Neural progenitor cell (in vitro differentiated cells): ENCODE data around the gene FSTL4. TPM values are rescaled to one million over a fixed set of nuclear protein-coding genes. Genes with fewer than 3 reads are reported as not detected.

Experiments used
- DNase-seq: peaks from one replicate; pipeline ENCODE4 v3.0.0-alpha.2; 2016; ENCODE audit warnings: low spot score
- H2AFZ ChIP-seq: fragments of 200-600 bp; sonication (generic); replicated peaks from 2 replicates; pipeline ENCODE4 v1.6.1; 2016; ENCODE audit warnings: antibody characterized with exemption
- H3F3A ChIP-seq: fragments of 200-600 bp; sonication (generic); 2 replicates; pipeline ENCODE4 v1.6.1; 2016; ENCODE audit warnings: antibody characterized with exemption, low read depth
- H3K27ac ChIP-seq: fragments of 200-600 bp; sonication (generic); 2 replicates; pipeline ENCODE4 v1.5.1; 2016; ENCODE audit warnings: mild to moderate bottlenecking
- H3K27me3 ChIP-seq: fragments of 200-600 bp; sonication (generic); 2 replicates; pipeline ENCODE4 v1.6.1; 2016; ENCODE audit warnings: mild to moderate bottlenecking, moderate library complexity
- H3K36me3 ChIP-seq: fragments of 200-600 bp; sonication (generic); 2 replicates; pipeline ENCODE4 v1.5.1; 2016
- H3K4me1 ChIP-seq: fragments of 200-600 bp; sonication (generic); 2 replicates; pipeline ENCODE4 v1.6.1; 2016; ENCODE audit warnings: mixed run types
- H3K4me2 ChIP-seq: fragments of 200-600 bp; sonication (generic); 2 replicates; pipeline ENCODE4 v1.6.1; 2016
- H3K4me3 ChIP-seq: fragments of 200-600 bp; sonication (generic); 2 replicates; pipeline ENCODE4 v1.5.1; 2016
- H3K79me2 ChIP-seq: fragments of 200-600 bp; sonication (generic); 2 replicates; pipeline ENCODE4 v1.6.1; 2016; ENCODE audit warnings: low read depth
- H3K9ac ChIP-seq: fragments of 200-600 bp; sonication (generic); 2 replicates; pipeline ENCODE4 v1.6.1; 2016
- H3K9me3 ChIP-seq: fragments of 200-600 bp; sonication (generic); 2 replicates; pipeline ENCODE4 v1.5.1; 2016; ENCODE audit warnings: low read depth
- H4K20me1 ChIP-seq: fragments of 200-600 bp; sonication (generic); 2 replicates; pipeline ENCODE4 v1.6.1; 2016; ENCODE audit warnings: low read depth
- H3K27ac Mint-ChIP-seq: 3 replicates; pipeline ENCODE4 v1.8.0; 2021; ENCODE audit warnings: mixed read lengths
- H3K27me3 Mint-ChIP-seq: 2 replicates; pipeline ENCODE4 v1.8.0; 2022; ENCODE audit warnings: low read depth, mild to moderate bottlenecking, inconsistent platforms, moderate library complexity, mixed read lengths; ENCODE audit not compliant: insufficient read depth
- H3K36me3 Mint-ChIP-seq: 3 replicates; pipeline ENCODE4 v1.8.0; 2021; ENCODE audit warnings: mixed read lengths
- H3K4me1 Mint-ChIP-seq: 3 replicates; pipeline ENCODE4 v1.8.0; 2021; ENCODE audit warnings: mixed read lengths
- H3K4me3 Mint-ChIP-seq: 3 replicates; pipeline ENCODE4 v1.8.0; 2021; ENCODE audit warnings: mild to moderate bottlenecking, moderate library complexity, mixed read lengths
- H3K9me3 Mint-ChIP-seq: 3 replicates; pipeline ENCODE4 v1.8.0; 2020; ENCODE audit warnings: mixed read lengths
- EZH2 ChIP-seq: fragments of 200-600 bp; sonication (generic); IDR thresholded peaks from 2 replicates; pipeline ENCODE4 v1.6.1; 2017; ENCODE audit warnings: antibody characterized with exemption, mild to moderate bottlenecking, moderate library complexity
- EZH2phosphoT487 ChIP-seq: fragments of 200-600 bp; sonication (generic); IDR thresholded peaks from 2 replicates; pipeline ENCODE4 v1.6.1; 2017; ENCODE audit warnings: antibody characterized with exemption
- microRNA-seq: library from miRNA; unstranded; fragments of <30 nt; microRNA quantifications from one replicate; pipeline ENCODE4, GENCODE V29; 2016
- small RNA-seq: library from RNA; depleted of rRNA; stranded (forward); fragments of <200 nt; gene quantifications from one replicate; pipeline ENCODE3, GENCODE V24; 2015
- total RNA-seq: library from RNA; depleted of rRNA; stranded (reverse); fragments of >200 nt; gene quantifications from 2 replicates; pipeline ENCODE4 v1.2.3, GENCODE V29; 2015; ENCODE audit warnings: low replicate concordance
- TF ChIP-seq, protein P1 (sequence below): fragments of 200-600 bp; sonication (generic); IDR thresholded peaks from 2 replicates; pipeline ENCODE4 v1.5.1; 2017; ENCODE audit warnings: antibody characterized with exemption, mild to moderate bottlenecking

The FSTL4 gene
- total RNA-seq, 1 donor from 2014 or later, result 0.95 TPM

DNA sequence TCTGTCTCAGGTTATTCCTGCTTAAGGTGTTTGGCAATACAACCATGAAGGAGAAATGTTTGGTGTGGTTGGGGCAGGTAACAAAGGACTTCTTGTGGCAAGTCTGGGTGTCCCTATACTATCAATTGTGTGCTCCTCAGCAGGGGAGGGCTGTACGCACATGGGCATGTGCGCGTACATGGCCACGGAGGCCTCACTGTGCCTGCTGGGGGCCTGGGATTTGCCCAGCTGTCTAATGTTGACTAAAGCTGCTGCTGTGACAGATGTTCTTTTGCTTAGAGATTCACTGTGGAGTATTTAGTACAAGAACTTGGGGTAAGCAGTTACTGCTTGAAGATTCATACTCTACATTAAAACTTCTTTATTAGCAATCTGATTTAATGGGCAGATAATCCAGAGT is 463.0 kb downstream of the FSTL4 start:
- Histone ChIP-seq H3K9ac (no peak overlapping the region), H3K27ac (no peak overlapping the region), H4K20me1 (no peaks in the 10 kb centered on the region), H3K4me1 (no peaks in the 10 kb centered on the region), H3K9me3 (no peaks in the 10 kb centered on the region), H3K36me3 (no peaks in the 10 kb centered on the region), H3K4me2 (no peak overlapping the region), H2AFZ (no peak overlapping the region), H3K79me2 (no peaks in the 10 kb centered on the region), H3K27me3 (no peaks in the 10 kb centered on the region), H3F3A (no peaks in the 10 kb centered on the region), H3K4me3 (no peak overlapping the region)
- peaks cover 26% of the 10 kb centered on the region for H3K4me1 Mint-ChIP-seq
- no peak overlapping the region for H3K4me3 Mint-ChIP-seq
- no peaks in the 10 kb centered on the region for H3K36me3 Mint-ChIP-seq
- H3K27ac Mint-ChIP-seq, result no peak overlapping the region
- no peak for DNase-seq
- TF ChIP-seq EZH2phosphoT487 (no peak), EZH2 (no peak)
- TF ChIP-seq, protein P1, sequence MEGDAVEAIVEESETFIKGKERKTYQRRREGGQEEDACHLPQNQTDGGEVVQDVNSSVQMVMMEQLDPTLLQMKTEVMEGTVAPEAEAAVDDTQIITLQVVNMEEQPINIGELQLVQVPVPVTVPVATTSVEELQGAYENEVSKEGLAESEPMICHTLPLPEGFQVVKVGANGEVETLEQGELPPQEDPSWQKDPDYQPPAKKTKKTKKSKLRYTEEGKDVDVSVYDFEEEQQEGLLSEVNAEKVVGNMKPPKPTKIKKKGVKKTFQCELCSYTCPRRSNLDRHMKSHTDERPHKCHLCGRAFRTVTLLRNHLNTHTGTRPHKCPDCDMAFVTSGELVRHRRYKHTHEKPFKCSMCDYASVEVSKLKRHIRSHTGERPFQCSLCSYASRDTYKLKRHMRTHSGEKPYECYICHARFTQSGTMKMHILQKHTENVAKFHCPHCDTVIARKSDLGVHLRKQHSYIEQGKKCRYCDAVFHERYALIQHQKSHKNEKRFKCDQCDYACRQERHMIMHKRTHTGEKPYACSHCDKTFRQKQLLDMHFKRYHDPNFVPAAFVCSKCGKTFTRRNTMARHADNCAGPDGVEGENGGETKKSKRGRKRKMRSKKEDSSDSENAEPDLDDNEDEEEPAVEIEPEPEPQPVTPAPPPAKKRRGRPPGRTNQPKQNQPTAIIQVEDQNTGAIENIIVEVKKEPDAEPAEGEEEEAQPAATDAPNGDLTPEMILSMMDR, result no peak
- peaks cover 6% of the 10 kb centered on the region for H3K27me3 Mint-ChIP-seq
- H3K9me3 Mint-ChIP-seq, result peaks cover 5% of the 10 kb centered on the region

DNA sequence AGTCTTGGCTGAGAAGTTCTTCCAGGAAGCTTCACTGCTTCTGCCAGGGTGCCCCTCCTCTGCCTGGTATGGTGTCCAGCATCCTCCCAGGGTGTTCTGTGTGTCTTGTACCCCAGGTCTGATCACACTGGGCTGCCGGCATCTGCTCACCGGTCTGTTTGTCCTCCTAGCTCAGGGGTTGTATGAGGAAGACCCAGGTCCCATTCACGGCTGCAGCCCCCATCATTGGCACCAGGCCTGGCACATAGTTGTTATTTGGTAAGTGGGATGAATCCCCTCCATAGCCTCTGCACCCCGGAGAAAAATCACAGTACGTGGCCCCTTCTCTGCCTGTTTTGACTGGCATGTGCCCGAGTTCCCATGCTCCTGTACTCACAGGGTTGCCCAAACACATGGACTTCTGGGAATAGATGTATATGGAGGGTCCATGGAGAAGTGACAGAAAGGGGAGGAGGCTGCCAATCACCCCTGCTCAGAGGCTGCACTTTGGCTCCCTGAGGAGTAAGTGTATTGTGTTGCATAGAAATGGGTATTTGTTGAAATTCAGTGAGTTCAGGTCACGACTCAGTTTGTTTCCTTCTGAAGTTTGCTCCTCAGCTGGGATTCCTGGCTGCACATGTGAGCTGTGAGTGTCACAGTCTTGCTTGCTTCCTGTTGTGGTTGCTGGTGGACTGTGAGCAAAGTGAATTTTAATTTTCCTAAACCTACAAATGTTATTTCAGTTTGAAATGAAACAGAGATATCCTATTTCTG is 464.4 kb downstream of the FSTL4 start:
- Mint-ChIP-seq H3K27ac (no peak overlapping the region), H3K9me3 (peaks cover 6% of the 10 kb centered on the region)

DNA sequence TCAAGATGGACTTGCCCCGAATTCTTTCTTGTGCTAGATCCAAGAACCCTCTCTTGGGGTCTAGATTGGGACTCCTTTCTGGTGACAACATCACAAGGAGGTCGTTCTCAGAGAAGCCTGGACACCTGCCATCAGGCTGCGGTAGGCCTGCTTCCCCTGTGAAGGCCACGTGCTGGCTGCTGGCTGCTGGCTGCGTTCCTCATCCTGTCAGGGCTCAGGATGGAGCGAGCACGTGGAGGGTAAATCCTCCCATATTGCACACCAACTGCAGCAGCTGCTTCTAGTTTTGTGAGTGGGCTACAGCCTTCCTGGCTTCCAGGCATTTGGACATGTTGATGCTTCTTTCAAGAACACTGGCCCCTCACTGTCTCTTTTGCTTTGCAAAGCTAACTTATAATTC is 464.9 kb downstream of the FSTL4 start:
- Mint-ChIP-seq H3K27me3 (peaks cover 2% of the 10 kb centered on the region), H3K9me3 (peaks cover 6% of the 10 kb centered on the region), H3K36me3 (no peaks in the 10 kb centered on the region), H3K27ac (no peak overlapping the region), H3K4me3 (no peak overlapping the region), H3K4me1 (peaks cover 26% of the 10 kb centered on the region)
- TF ChIP-seq, protein P1, result no peak
- no peak for TF ChIP-seq EZH2phosphoT487
- TF ChIP-seq EZH2, result no peak
- Histone ChIP-seq H3K4me1 (no peaks in the 10 kb centered on the region), H3K4me3 (no peak overlapping the region), H4K20me1 (no peaks in the 10 kb centered on the region), H3K27me3 (no peaks in the 10 kb centered on the region), H3K79me2 (no peaks in the 10 kb centered on the region), H2AFZ (no peak overlapping the region), H3K9ac (no peak overlapping the region), H3K36me3 (no peaks in the 10 kb centered on the region), H3K27ac (no peak overlapping the region), H3K4me2 (no peak overlapping the region), H3F3A (no peaks in the 10 kb centered on the region), H3K9me3 (no peaks in the 10 kb centered on the region)
- no peak for DNase-seq

More for the DNA sequence above, 464.4 kb downstream of the FSTL4 start:
- H3F3A ChIP-seq, result no peaks in the 10 kb centered on the region
- no peaks in the 10 kb centered on the region for H3K27me3 ChIP-seq
- H3K4me1 ChIP-seq, result no peaks in the 10 kb centered on the region
- H3K79me2 ChIP-seq, result no peaks in the 10 kb centered on the region
- H3K9ac ChIP-seq, result no peak overlapping the region
- H3K27ac ChIP-seq, result no peak overlapping the region
- no peak overlapping the region for H2AFZ ChIP-seq
- H3K27me3 Mint-ChIP-seq, result peaks cover 2% of the 10 kb centered on the region
- no peaks in the 10 kb centered on the region for H3K9me3 ChIP-seq
- TF ChIP-seq EZH2phosphoT487 (no peak), EZH2 (no peak)
- TF ChIP-seq, protein P1, result no peak
- DNase-seq, result no peak
- no peaks in the 10 kb centered on the region for H4K20me1 ChIP-seq
- H3K36me3 Mint-ChIP-seq, result no peaks in the 10 kb centered on the region
- no peak overlapping the region for H3K4me3 ChIP-seq
- no peaks in the 10 kb centered on the region for H3K36me3 ChIP-seq
- no peak overlapping the region for H3K4me3 Mint-ChIP-seq
- H3K4me2 ChIP-seq, result no peak overlapping the region
- peaks cover 26% of the 10 kb centered on the region for H3K4me1 Mint-ChIP-seq

Small RNA genes lying within 50 kb of the gene (microRNA-seq; reads per million reads assigned to microRNA genes)
- not detected for gene MIR1289-2

Small RNA genes lying within 50 kb of the gene (small RNA-seq; reads per million reads assigned to genes)
- not detected for gene MIR1289-2
